K562 (cell line): ENCODE measurements around the gene MAPK4. TPM values are rescaled to one million over a fixed set of nuclear protein-coding genes. Genes with fewer than 3 reads are reported as not detected.

Experiments used
- ATAC-seq: fragments of 200-7000 bp; cut with Tn5 transposase; 3 replicates; pipeline ENCODE4 v1.9.1; 2020; ENCODE audit warnings: moderate library complexity
- BruUV-seq: library from RNA; stranded (reverse); fragments of 400-500 nt; replicated peaks from 2 replicates; lab custom pipeline; 2021; lab: Mats Ljungman, UMichigan
- CTCF ChIA-PET: fragments of 300-600 bp; formaldehyde crosslinking; extraction: SDS; loops from one replicate; lab custom pipeline; 2021; ENCODE audit warnings: low intra/inter-chr PET ratio; lab: Yijun Ruan, JAX
- POLR2A ChIA-PET: fragments of 300-600, 350-650 bp; sonication (Branson Sonifier 250); formaldehyde crosslinking; extraction: SDS; loops from one replicate; lab custom pipeline; 2021; ENCODE audit warnings: antibody characterized with exemption, inconsistent platforms; lab: Yijun Ruan, JAX
- DNase-seq, 4 experiments: peaks; one replicate each; pipeline versions ENCODE4 v3.0.0 to v3.0.0-alpha.2; 2011 to 2018; ENCODE audit warnings: low spot score in 3 of 4, mixed read lengths in 3 of 4; ENCODE audit errors: extremely low read depth in 1 of 4
- FAIRE-seq: peaks from 2 replicates; lab custom pipeline; 2011; peaks lifted over from hg19 to GRCh38; lab: Jason Lieb, UNC
- H2AFZ ChIP-seq: 2 replicates; pipeline ENCODE4 v1.6.0; 2011; ENCODE audit warnings: low read depth, low read length, control low read depth, inconsistent platforms
- H3K27ac ChIP-seq: fragments of 200-600 bp; 3 replicates; pipeline ENCODE4 v1.8.0; 2011; ENCODE audit warnings: low read depth, mild to moderate bottlenecking, control low read depth, inconsistent platforms, low read length, moderate library complexity, mixed read lengths; ENCODE audit errors: extremely low read depth
- H3K27me3 ChIP-seq, 2 experiments: fragments of 300-600 bp in 1 of 2; 2 replicates in 1 of 2; 3 replicates in 1 of 2; pipeline versions ENCODE4 v1.6.0 to v1.8.0; 2011; ENCODE audit warnings: inconsistent platforms in 2 of 2, low read length in 2 of 2, mild to moderate bottlenecking in 1 of 2, mixed read lengths in 1 of 2, moderate library complexity in 1 of 2; ENCODE audit not compliant: control insufficient read depth in 2 of 2, insufficient read depth in 2 of 2
- H3K36me3 ChIP-seq: fragments of 300-600 bp; 3 replicates; pipeline ENCODE4 v1.8.0; 2011; ENCODE audit warnings: mild to moderate bottlenecking, low read length, inconsistent platforms; ENCODE audit not compliant: control insufficient read depth, insufficient read depth
- H3K4me1 ChIP-seq, 2 experiments: fragments of 200-600 bp in 1 of 2; replicated peaks in 1 of 2; 2 replicates in 1 of 2; 3 replicates in 1 of 2; pipeline versions ENCODE4 v1.5.1 to v1.8.0; 2011; ENCODE audit warnings: inconsistent platforms in 2 of 2, low read length in 2 of 2, mild to moderate bottlenecking in 1 of 2, mixed read lengths in 1 of 2, moderate library complexity in 1 of 2; ENCODE audit not compliant: control insufficient read depth in 2 of 2, insufficient read depth in 2 of 2
- H3K4me2 ChIP-seq: 2 replicates; pipeline ENCODE4 v1.6.1; 2011; ENCODE audit warnings: low read length, control low read depth, inconsistent platforms, mixed read lengths; ENCODE audit not compliant: insufficient read depth
- H3K4me3 ChIP-seq: fragments of 200-600 bp; sonication (generic), shearing (Covaris generic); 2 replicates; pipeline ENCODE4 v1.5.1; 2016; ENCODE audit warnings: control low read depth, inconsistent platforms
- H3K79me2 ChIP-seq: fragments of 200-600 bp; 3 replicates; pipeline ENCODE4 v1.8.0; 2011; ENCODE audit warnings: low read length, inconsistent platforms; ENCODE audit not compliant: control insufficient read depth, insufficient read depth
- H3K9ac ChIP-seq, 2 experiments: 2 replicates each; pipeline versions ENCODE4 v1.6.0 to v1.6.1; 2011; ENCODE audit warnings: low read depth in 2 of 2, low read length in 2 of 2, control low read depth in 1 of 2, inconsistent platforms in 1 of 2, mild to moderate bottlenecking in 1 of 2, mixed read lengths in 1 of 2; ENCODE audit not compliant: insufficient read depth in 1 of 2
- H3K9me1 ChIP-seq: one replicate; pipeline ENCODE4 v1.6.0; 2011; ENCODE audit warnings: inconsistent platforms, mild to moderate bottlenecking, low read length, moderate library complexity; ENCODE audit not compliant: control insufficient read depth, insufficient read depth
- H3K9me3 ChIP-seq: replicated peaks from 2 replicates; pipeline ENCODE4 v1.5.1; 2011; ENCODE audit warnings: low read depth, low read length, inconsistent platforms; ENCODE audit not compliant: control insufficient read depth, insufficient read depth
- H4K20me1 ChIP-seq: replicated peaks from 2 replicates; pipeline ENCODE4 v1.6.1; 2011; ENCODE audit warnings: low read length, inconsistent platforms, mixed read lengths; ENCODE audit not compliant: control insufficient read depth, insufficient read depth
- CTBP1 ChIP-seq: fragments of 450-650 bp; IDR thresholded peaks from 2 replicates; pipeline ENCODE4 v1.6.1; 2016; ENCODE audit warnings: borderline replicate concordance
- GTF2F1 ChIP-seq: IDR thresholded peaks from 2 replicates; pipeline ENCODE4 v1.6.1; 2011; ENCODE audit warnings: low read depth, low read length, improper control_type of control experiment
- IFI16 ChIP-seq: fragments of 250-450 bp; sonication (Bioruptor Pico); IDR thresholded peaks from 2 replicates; pipeline ENCODE4 v2.1.2; 2022; ENCODE audit warnings: mild to moderate bottlenecking, inconsistent platforms
- KLF13 ChIP-seq: fragments of 450-650 bp; IDR thresholded peaks from 2 replicates; pipeline ENCODE4 v1.6.1; 2016; ENCODE audit warnings: missing genetic modification characterization, low read depth, mild to moderate bottlenecking, missing compliant biosample characterization, moderate library complexity, borderline replicate concordance
- NCOA1 ChIP-seq: fragments of 450-650 bp; IDR thresholded peaks from 2 replicates; pipeline ENCODE4 v1.6.1; 2016; ENCODE audit warnings: low read depth
- NONO ChIP-seq, 2 experiments: fragments of 200-400 bp in 1 of 2; fragments of 450-650 bp in 1 of 2; formaldehyde crosslinking in 1 of 2; IDR thresholded peaks; 2 replicates each; pipeline ENCODE4 v1.6.1; 2017; ENCODE audit warnings: low read depth in 2 of 2, mild to moderate bottlenecking in 2 of 2, moderate library complexity in 2 of 2, low read length in 1 of 2
- POLR3G ChIP-seq: IDR thresholded peaks from 2 replicates; pipeline ENCODE4 v1.6.1; 2011; ENCODE audit not compliant: insufficient read length, insufficient replicate concordance; ENCODE audit errors: extremely low read depth
- SP2 ChIP-seq: IDR thresholded peaks from 2 replicates; pipeline ENCODE4 v1.6.1; 2011; ENCODE audit warnings: mild to moderate bottlenecking, low read depth, low read length, moderate library complexity; ENCODE audit not compliant: poor library complexity, severe bottlenecking; ENCODE audit errors: extremely low read depth
- SRSF3 ChIP-seq: fragments of 200-400 bp; formaldehyde crosslinking; IDR thresholded peaks from 2 replicates; pipeline ENCODE4 v1.6.1; 2016; ENCODE audit warnings: mild to moderate bottlenecking, low read length, moderate library complexity; ENCODE audit not compliant: insufficient read depth
- STAT5A ChIP-seq: IDR thresholded peaks from 2 replicates; pipeline ENCODE4 v1.6.1; 2012; ENCODE audit warnings: low read length, inconsistent platforms, borderline replicate concordance
- TBL1XR1 ChIP-seq, 2 experiments: IDR thresholded peaks; 2 replicates each; pipeline ENCODE4 v1.6.1; 2012; ENCODE audit warnings: improper control_type of control experiment in 2 of 2, low read length in 2 of 2, mild to moderate bottlenecking in 1 of 2
- ZNF184 ChIP-seq: sonication (generic); formaldehyde crosslinking; IDR thresholded peaks from 2 replicates; pipeline ENCODE4 v1.5.0; 2020; ENCODE audit warnings: missing genetic modification reagents
- WGBS: fragments of 100-300 bp; shearing (Covaris generic); methylation state at CpG from one replicate; pipeline ENCODE4 v1.1.6; 2016; ENCODE audit warnings: low coverage, mixed read lengths; ENCODE audit not compliant: insufficient coverage; ENCODE audit errors: missing lambda C conversion rate; 5-methylcytosine and 5-hydroxymethylcytosine counted together
- in situ Hi-C: fragments of 300-500 bp; cut with MboI; formaldehyde crosslinking; loops from 4 replicates; pipeline ENCODE4 v1.15.0; 2018; ENCODE audit warnings: inconsistent platforms, mixed read lengths
- intact Hi-C: fragments of 100-400 bp; cut with micrococcal nuclease; formaldehyde crosslinking; loops from 2 replicates; pipeline ENCODE4 v1.14.2; 2022
- polyA plus RNA-seq, 8 experiments: library from polyadenylated mRNA; depleted of rRNA in 4 of 8; stranded (reverse) in 5 of 8; unstranded in 3 of 8; fragments of >200 nt; fragmentation: Nextera tagmentation in 2 of 8; fragmentation: Illumina TruSeq in 1 of 8; extraction: Ambion mirVana in 2 of 8; extraction: Trizol in 1 of 8; gene quantifications; 2 replicates each; pipeline versions ENCODE4 v1.2.1 to v1.2.3, GENCODE V29; 2011 to 2014; ENCODE audit warnings: inconsistent platforms in 1 of 8, missing spikeins in 1 of 8
- total RNA-seq, 7 experiments: library from RNA; depleted of rRNA in 6 of 7; stranded (reverse); fragments of >200 nt in 6 of 7; fragmentation: Illumina TruSeq in 2 of 7; extraction: Trizol in 2 of 7; gene quantifications; 2 replicates each; pipeline versions ENCODE4 v1.2.1 to v1.2.3, GENCODE V29; 2011 to 2021; ENCODE audit warnings: low replicate concordance in 1 of 7
- TF ChIP-seq, protein P1 (sequence below): sonication (generic); formaldehyde crosslinking; IDR thresholded peaks from 2 replicates; pipeline ENCODE4 v1.8.0; 2022; ENCODE audit warnings: missing genetic modification reagents, mild to moderate bottlenecking, borderline replicate concordance
- TF ChIP-seq, protein P2 (sequence below): fragments of 200-800 bp; sonication (Bioruptor generic); IDR thresholded peaks from 2 replicates; pipeline ENCODE4 v1.6.1; 2016; ENCODE audit warnings: missing genetic modification characterization, missing compliant biosample characterization
- TF ChIP-seq, protein P3 (sequence below): fragments of 450-650 bp; formaldehyde crosslinking; IDR thresholded peaks from 2 replicates; pipeline ENCODE4 v1.4.0; 2020; ENCODE audit warnings: mild to moderate bottlenecking, moderate library complexity

MAPK4 gene
- total and polyA plus RNA-seq, 9 of the 15 experiments (the other 6 are each of a cell fraction or from before 2014, with no cell fraction given) = not detected

DNA sequence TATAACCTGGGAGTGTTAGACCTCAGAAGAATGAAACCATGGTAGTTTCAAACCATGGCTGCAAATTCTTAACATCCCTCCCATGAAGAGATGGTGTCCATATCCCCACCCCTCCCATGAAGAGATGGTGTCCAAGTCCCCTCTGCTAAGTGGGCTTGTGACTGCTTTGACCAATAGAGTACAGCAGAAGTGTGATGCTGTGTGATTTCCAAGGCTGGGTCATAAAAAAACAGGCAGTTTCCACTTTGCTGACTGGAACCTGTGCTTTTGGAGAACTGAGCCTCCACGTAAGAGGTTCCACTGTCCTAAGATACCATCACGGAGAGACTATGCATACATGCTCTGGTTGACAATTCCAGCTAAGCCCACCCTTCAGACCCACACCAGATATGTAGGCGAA, 194.4 kb downstream of the MAPK4 start:
- Histone ChIP-seq H2AFZ (no peak overlapping the region), H3K79me2 (no peaks in the 10 kb centered on the region), H3K4me1 (no peaks in the 10 kb centered on the region), H3K9me3 (no peaks in the 10 kb centered on the region), H3K4me3 (no peak overlapping the region), H3K9me1 (no peaks in the 10 kb centered on the region), H4K20me1 (no peaks in the 10 kb centered on the region), H3K27ac (no peak overlapping the region), H3K9ac (no peak overlapping the region), H3K36me3 (no peaks in the 10 kb centered on the region), H3K27me3 (peaks cover 0 to 12% of the 10 kb centered on the region in 2 experiments; a peak in 1 of 5 replicates), H3K4me2 (no peak overlapping the region)
- DNase-seq (no peak), FAIRE-seq (no peak), ATAC-seq (no peak)
- WGBS = 4% methylated on average over 3 of the region's 3 CpGs
- POLR2A ChIA-PET = no interaction called here
- BruUV-seq = no TSS peak
- intact Hi-C loops (no loop called here), in situ Hi-C loops (no loop called here)
- CTCF ChIA-PET = no interaction called here
- TF ChIP-seq, protein P1, sequence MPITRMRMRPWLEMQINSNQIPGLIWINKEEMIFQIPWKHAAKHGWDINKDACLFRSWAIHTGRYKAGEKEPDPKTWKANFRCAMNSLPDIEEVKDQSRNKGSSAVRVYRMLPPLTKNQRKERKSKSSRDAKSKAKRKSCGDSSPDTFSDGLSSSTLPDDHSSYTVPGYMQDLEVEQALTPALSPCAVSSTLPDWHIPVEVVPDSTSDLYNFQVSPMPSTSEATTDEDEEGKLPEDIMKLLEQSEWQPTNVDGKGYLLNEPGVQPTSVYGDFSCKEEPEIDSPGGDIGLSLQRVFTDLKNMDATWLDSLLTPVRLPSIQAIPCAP (CRISPR knock-in tag) = no peak
- TF ChIP-seq CTBP1 (no peak), IFI16 (no peak), GTF2F1 (no peak), KLF13 (tag) (no peak), NCOA1 (no peak), POLR3G (no peak), SP2 (no peak), NONO (IDR thresholded peaks at IDR 0.05; ENCODE audit: low read depth in 2 of 2, low read length in 1 of 2) (no peak), SRSF3 (no peak), TBL1XR1 (IDR thresholded peaks at IDR 0.05; ENCODE audit: low read length in 2 of 2) (no peak), STAT5A (no peak), ZNF184 (no peak)
- TF ChIP-seq, protein P2, sequence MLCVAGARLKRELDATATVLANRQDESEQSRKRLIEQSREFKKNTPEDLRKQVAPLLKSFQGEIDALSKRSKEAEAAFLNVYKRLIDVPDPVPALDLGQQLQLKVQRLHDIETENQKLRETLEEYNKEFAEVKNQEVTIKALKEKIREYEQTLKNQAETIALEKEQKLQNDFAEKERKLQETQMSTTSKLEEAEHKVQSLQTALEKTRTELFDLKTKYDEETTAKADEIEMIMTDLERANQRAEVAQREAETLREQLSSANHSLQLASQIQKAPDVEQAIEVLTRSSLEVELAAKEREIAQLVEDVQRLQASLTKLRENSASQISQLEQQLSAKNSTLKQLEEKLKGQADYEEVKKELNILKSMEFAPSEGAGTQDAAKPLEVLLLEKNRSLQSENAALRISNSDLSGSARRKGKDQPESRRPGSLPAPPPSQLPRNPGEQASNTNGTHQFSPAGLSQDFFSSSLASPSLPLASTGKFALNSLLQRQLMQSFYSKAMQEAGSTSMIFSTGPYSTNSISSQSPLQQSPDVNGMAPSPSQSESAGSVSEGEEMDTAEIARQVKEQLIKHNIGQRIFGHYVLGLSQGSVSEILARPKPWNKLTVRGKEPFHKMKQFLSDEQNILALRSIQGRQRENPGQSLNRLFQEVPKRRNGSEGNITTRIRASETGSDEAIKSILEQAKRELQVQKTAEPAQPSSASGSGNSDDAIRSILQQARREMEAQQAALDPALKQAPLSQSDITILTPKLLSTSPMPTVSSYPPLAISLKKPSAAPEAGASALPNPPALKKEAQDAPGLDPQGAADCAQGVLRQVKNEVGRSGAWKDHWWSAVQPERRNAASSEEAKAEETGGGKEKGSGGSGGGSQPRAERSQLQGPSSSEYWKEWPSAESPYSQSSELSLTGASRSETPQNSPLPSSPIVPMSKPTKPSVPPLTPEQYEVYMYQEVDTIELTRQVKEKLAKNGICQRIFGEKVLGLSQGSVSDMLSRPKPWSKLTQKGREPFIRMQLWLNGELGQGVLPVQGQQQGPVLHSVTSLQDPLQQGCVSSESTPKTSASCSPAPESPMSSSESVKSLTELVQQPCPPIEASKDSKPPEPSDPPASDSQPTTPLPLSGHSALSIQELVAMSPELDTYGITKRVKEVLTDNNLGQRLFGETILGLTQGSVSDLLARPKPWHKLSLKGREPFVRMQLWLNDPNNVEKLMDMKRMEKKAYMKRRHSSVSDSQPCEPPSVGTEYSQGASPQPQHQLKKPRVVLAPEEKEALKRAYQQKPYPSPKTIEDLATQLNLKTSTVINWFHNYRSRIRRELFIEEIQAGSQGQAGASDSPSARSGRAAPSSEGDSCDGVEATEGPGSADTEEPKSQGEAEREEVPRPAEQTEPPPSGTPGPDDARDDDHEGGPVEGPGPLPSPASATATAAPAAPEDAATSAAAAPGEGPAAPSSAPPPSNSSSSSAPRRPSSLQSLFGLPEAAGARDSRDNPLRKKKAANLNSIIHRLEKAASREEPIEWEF (CRISPR knock-in tag) = no peak
- TF ChIP-seq, protein P3, sequence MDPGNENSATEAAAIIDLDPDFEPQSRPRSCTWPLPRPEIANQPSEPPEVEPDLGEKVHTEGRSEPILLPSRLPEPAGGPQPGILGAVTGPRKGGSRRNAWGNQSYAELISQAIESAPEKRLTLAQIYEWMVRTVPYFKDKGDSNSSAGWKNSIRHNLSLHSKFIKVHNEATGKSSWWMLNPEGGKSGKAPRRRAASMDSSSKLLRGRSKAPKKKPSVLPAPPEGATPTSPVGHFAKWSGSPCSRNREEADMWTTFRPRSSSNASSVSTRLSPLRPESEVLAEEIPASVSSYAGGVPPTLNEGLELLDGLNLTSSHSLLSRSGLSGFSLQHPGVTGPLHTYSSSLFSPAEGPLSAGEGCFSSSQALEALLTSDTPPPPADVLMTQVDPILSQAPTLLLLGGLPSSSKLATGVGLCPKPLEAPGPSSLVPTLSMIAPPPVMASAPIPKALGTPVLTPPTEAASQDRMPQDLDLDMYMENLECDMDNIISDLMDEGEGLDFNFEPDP = no peak
